Embryonic facial prominence (tissue), 1 donor: ENCODE data around the gene DNAAF1.

Experiments
- DNase-seq: peaks from one replicate; pipeline ENCODE4 v3.0.0-alpha.2; 2016; ENCODE audit errors: extremely low spot score

DNAAF1 gene

DNA sequence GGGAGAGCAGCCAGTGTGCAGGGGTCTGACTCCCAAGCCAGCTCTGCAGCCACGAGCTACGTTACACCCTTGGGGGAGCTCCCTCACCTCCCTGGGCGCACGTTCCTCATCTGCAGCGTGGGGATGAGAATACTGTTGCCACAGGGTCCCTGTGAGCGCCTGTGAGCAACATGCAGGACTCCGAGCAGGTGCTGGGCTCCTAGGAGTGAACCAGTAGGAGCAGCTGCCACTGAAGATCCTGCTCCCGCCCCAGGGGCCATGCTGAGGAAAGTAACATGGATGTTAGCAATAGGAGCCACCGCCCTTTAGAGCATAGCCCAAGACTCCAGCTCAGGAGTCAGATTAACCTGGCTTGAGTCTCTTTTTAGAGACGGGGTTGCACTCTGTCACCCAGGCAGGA is 15.9 kb downstream of the DNAAF1 start:
- DNase-seq, result no peak

DNA sequence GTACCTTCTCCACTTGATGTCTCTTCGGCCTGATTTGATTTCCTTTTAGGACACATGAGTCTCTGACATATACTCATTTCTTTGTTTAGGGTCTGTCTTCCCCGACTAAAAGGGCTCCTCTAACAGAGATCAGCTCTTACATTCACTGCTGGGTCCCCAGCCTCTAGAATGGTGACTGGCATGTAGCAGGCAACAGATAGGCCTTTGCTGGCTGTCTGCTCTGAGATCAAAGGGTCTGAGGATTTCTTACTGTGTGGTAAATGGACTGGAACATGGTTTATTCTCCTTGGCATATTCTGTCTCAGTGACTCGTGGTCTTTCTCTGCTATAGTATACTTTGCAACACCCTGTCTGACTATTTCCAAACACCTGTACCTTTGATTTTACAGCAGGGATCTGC is 16.7 kb downstream of the DNAAF1 start:
- DNase-seq, result no peak

DNA sequence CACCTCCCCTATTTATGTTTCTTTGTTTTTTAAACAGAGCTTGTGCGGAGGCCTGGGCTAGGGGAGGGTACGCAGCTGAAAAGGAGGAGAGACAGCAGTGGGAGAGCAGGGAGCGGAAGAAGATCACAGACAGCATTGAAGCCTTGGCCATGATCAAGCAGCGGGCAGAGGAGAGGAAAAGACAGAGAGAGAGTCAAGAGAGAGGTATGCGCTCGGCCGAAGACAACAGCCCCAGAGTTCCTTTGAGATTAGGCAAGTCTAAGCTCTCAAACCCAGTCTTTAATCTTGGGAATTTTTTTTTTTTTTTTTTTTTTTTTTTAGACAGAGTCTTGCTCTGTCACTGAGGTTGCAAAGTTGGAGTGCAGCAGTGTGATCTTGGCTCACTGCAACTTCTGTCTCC is 20.6 kb downstream of the DNAAF1 start:
- no peak for DNase-seq

DNA sequence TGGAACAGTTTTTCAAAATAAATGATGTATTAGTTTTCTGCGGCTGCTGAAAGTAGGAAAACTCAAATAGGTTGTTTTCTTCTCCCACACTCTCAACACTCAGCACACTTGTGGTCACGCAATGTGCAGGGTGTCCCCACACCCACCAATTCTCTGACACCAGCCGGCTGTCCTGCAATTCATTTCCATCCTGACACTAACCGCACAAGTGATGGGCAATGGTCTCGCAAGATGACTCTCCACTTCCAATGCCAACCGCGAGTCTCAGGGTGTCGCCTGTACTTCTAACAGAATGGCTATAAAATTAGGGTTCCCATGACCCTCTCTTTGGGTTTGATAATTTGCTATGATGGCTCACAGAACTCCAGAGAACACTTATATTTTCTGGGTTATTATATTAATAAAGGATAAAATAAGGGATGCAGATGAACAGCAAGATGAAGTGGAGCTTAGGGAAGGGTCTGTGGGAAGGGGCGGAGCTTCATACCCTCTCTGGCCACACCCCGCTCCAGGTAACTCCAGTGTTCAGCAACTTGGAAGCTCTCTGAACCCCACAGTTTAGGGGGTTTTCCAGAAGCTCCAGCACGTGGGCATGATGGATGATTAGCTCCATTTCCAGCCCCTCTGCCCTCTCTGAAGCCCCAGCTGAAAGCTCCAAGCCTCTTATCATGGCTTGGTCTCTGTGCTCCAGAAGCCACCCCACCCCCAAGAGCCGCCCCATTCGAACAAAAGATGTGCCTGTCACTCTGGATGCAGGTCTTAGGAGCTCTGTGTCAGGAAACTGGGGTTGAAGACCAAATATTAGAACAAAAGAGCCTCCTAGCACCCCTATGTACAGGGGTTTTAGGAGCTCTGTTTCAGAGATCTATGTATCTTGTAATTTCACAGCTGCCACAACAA is 21.9 kb downstream of the DNAAF1 start:
- no peak for DNase-seq

DNA sequence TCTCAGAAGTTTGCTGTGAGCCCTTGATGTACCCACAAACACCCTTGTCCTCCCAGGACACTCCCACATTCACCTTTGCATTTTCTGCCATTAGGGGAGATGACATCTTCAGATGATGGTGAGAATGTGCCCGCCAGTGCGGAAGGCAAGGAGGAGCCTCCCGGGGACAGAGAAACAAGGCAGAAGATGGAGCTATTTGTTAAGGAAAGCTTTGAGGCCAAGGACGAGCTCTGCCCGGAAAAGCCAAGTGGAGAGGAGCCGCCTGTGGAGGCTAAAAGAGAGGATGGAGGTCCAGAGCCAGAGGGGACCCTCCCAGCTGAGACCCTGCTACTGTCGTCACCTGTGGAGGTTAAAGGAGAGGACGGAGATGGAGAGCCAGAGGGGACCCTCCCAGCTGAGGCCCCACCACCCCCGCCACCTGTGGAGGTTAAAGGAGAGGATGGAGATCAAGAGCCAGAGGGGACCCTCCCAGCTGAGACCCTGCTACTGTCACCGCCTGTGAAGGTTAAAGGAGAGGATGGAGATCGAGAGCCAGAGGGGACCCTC is 24.7 kb downstream of the DNAAF1 start:
- no peak for DNase-seq

DNA sequence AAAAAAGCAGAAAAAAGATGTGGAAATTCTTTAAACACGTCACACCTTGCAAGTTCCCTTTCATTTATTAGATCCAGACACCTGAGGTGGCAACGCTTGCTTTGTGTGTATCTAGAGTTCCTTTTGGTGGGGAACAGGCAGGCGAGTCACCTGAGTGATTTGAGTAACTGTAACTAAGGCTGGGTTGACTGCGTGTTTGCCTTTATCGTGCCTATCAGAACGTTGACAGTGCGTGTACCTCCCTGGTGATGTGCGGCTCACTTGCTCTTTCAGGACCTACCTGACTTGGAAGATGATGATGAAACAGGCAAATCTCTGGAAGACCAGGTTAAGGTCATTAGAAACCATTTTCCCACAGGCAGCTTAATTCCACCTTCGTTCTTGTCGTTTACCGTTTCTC is 29.3 kb downstream of the DNAAF1 start:
- no peak for DNase-seq

DNA sequence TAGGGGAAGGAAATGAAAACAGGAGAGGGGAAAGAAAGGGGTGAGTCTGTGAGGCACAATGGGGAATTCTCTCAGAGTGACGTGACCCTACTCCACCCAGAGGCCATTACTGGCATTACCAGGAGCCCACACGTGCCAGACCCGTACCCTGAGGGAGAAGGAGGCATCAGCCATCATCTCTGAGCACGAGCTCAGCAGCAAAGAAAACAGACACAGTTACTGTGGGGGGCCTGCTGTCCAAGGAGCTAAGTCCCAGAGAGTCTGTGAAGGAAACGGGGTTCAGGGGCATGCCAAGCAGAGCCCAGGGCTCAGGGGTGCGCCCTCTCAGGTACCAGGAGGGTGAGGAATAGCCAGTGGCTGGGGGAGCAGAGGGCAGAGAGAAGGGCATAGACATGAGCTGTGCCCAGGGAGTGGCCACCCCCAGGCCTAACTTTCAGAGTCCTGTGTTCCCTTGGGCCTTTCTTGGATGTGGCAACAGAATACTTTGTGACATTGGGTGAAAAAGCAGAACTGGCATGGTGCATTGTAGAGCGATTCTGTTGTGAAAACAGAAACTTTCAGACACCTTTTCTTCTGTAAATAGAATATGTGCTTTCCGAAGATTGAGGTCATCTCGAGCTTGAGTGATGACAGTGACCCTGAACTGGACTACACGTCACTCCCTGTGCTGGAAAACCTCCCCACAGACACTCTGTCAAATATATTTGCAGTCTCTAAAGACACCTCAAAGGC is 30.4 kb downstream of the DNAAF1 start:
- no peak for DNase-seq

DNA sequence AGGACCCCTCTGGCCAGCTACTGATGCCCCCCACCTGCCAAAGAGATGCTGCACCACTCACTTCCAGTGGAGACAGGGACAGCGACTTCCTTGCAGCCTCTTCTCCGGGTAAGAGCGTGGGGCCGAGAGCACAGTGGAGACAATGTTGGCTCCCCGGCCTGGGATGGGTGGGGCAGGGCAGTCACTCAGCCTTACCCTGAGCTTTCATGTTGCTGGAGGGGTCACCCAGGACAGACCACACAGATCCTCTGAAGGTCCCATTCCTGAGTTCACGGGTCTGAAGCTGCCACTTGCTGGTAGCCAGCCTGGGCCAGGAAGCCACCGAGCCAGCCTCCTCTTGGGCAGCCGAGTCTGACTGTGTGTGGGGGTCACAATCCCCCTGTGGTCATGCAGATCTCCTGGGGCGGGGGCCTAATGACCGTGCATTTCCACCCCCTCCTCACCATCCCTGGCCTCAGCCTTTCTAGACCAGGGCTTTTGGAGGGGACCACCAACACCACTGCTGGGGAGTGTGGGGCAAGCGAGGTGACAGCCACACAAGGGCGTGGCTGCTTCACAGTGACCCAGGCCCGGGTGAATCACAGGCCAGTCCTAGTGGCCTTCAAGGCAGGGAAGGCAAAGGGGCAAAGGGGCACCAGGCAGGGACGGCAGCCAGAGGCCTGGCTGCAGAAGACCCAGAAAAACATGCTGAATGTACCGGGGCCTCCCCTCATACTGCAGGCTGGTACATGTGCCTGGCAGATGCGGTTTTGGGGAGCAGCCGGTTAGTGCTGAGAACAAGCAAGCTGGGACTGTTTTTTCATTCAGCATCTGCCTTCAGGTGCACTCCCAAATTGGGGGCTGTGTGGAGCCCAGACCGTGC is 31.3 kb downstream of the DNAAF1 start:
- no peak for DNase-seq

DNA sequence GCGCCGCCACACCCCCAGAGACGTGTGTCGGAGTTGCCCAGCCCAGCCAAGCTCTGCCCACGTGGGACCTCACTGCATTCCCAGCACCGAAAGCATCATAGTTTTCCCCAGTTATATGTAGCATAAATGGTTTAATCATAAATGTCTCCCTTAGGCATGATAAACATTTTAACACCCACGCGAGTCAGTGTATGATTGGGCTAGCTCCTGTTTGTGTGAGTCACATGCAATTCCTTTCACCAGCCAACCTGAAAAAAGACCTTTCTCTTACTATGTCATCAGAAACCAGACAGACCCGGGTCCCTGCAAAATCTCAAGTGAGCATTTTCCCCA is 32.6 kb downstream of the DNAAF1 start:
- no peak for DNase-seq

DNA sequence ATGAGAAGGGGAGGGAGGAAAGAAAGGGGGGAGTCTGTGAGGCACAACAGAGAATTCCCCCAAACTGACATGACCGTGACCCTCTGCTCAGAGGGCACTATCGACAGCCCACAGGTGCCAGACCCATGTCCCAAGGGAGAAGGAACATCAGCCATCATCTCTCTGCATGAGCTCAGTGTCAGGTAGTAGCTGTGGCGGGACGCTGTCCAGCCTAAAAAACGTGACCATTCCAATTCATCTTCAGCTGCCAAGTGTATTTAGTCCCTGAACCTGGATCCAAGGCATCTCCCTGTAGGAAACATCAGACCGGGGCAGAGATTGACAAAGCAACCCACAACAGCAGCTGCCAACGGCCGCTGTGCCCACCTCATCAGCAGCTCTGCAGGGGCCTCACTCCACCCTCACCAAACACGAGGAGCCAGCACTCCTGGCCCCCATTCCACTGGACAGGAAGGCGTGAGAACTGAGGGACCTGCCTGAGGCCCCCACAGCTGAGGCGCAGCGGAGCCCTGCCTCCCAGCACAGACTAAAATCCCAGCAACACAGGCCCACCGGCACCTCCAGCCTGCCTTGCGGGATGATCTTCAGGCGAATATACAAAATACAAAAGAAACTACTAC is 33.1 kb downstream of the DNAAF1 start:
- DNase-seq, result no peak

DNA sequence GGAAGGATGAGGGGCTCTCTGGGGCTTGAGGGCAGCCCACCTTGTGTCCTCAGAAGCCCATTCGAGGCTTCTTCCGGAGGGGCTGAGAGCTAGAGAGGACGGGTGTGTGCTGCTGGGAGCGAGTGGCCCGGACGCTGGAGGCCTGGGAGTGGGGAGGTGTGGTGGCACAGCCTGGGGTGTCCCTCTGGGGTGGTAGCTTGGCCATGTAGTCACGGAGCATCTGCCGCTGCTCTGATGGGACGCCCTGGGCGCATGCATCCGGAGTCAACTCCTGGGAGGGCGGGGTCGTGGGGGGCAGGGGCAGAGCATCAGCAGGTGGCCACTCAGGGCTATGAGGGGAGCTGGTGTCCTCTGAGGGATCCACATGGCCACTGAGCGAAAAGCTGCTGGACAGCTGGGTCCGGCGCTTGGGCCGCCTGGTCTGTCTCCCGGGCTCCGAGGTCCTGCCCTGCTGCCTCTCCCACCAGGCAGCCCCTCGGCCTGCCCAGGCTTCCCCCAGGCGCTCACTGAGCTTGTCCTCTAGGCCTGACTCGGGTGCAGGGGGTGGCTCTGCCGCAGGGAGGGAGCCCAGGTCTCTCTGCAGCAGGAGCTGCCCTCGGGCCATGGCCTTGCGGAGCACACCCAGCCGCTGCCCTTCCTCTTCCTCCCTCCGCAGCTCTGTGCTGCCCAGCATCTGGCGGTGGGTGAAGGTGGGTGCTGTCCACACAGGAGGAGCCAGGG is 33.9 kb downstream of the DNAAF1 start:
- no peak for DNase-seq

DNA sequence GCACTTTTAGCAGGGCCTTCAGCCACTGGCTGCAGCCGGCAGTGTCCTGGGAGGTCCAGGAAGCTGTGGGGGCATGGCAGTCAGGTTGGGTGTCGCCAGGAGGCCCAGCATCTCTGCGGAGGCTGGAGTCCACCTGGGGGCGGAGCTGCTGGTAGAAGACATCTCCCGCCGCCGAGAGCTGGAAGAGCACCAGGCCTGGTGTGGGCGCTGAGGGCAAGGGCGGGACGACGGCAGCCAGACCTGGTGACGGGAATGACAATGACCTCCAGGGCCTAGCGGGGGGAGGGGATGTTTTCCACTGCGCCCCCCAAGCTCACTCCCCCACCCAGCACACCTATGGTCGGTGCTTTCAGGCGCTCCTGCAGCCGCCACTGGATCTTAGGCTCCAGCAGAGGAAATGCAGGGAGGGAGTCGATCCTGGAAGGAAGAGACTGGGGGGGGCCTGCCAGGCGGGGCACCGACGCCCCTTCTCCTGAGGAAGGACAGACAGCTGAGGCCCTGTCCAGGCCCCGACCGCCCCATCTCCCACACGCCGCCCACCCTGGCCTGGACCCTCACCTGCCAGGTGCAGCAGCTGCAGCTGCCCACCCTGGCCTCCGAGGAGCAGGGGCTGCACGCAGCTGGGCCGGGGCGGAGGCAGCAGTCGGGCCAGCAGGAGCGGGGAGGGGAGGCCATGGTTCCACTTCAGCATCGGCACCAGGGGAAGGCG is 34.7 kb downstream of the DNAAF1 start:
- DNase-seq, result no peak

DNA sequence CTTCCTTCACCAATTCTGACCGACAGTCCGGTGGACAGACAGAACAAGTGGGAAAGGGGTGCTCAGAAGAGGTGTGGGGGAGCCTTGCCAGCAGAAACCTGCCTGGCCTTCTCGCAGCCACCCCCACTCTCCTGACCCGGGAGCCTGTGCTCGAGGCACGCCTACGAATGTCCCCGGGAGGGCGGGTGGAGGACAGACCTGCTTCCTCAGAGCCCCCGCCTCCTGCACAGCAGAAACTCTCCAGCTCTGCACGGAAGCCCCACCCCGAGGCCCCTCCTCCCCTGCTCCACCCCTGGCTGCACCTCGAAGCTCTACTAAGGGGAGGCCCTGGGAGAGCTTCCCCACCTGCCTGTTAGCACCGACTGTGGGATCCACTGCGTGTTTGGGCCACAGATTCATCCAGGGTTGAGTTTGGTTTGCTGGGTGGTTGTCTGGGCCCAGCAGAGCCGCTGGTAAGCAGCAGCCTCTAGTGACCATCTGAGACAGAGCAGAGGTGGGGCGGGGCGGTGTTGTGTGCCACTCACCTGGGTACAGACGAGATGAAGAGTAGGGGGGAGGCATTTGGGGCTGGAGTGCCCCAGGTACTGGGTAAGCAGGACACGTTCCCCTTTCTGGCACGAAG is 35.5 kb downstream of the DNAAF1 start:
- no peak for DNase-seq

DNA sequence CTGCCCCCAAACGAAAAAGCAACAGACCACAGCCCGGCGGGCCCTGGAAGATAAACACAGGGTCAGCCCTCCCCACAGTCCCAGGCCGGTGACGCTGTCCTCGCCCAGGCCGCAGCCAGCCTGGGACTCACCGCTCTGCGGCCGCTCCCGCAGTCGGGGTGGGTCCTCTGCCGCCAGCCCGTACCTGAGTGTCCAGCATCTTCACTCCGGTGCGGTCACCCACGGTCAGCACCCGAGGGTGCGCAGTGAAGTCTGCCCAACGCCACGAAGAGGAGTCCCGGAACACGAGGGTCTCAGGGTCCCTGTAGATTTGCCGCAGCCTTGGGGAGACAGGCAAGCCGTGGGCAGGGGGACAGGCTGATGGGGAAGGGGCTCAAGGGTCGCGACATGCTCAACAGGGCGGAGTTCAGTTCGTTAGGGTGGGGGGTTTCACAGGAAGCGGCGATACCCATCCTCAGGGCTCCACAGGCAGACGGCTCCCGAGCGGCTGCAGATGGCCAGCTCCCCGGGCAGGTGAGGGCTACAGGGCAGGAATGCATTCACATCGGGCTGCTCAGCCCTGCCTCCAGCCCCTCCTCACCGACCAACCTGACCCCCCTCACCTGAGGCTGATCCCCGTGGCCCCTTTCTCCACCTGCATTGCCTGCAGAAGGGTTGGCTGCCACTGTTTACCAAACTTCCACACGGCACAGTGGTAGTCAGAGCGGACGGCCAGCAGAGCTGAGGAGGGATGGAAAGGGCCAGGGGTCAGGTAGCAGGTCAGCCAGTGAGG is 36.2 kb downstream of the DNAAF1 start:
- no peak for DNase-seq

DNA sequence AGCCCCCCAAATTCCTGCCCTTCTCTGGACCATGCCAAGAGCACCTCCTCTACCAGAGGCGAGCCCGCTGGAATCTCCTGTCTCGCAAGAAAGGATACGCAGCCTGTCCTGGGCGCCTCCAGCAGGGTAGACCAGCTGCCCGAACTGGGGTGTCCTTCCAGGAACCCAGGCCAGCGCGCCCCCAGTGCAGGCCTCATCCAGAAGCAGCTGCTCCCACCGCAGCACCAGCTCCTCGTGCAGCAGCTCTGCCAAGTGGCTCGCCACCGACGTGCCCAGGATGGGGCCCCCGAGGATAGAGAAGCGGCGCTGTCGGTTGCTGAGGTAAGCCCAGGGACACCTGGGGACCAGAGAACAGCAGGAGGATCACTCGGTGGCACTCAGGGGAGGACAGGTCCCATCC is 37.0 kb downstream of the DNAAF1 start:
- no peak for DNase-seq

DNA sequence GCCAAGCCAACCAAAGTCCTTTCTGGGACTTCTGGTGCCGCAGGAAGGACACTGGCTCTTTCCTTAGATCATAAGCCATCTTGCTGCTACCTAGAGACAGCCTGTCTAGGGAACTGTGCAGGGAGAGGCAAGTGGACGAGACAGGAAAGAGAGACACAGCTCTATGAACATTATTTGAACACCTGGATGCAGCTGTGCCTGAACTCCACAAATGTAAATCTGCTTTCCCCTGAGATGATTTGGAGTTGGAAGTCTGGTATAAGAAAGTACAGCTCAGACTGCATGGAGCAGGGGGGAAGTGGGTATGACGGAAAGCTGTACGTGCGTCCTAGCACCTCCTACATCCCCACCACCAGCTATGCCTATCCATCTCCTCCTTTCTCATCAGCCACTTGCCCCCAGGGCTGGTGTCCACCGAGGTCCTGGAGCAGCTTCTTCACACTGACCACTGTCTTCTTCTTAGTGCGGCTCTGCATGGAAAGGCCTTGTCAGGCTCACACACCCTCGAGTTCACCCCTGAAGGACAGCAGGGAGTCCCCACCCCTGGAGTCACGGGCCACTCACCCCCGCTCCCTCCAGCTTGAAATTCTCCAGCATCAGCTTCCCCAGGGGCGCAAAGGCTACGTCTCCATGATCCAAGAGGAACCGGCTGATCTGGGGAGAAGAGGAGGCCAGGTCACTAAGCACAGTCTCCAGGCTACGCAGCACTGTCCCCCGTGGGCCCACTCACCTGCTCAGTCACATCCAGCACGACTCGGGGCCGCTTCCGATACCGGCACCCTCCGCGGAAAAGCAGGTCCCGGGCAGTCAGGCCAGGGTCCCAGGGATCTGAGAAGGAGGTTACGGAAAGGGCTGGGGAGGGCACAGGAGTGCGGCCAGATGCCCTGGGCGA is 37.8 kb downstream of the DNAAF1 start:
- DNase-seq, result no peak

DNA sequence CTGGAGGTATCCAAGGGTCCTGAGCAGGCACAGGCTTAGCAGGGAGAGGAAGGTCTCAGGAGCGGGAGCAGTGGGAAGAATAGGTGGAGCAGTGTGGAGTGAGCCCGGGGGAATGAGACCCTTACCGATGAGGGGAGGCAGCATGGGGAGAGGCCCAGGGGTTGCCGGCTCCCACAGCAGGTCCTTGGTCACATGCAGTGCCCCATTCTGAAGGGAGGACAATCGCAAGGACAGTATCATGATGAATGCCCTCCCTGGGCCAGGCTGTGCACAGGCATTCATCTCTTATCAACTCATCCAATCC is 38.4 kb downstream of the DNAAF1 start:
- no peak for DNase-seq

DNA sequence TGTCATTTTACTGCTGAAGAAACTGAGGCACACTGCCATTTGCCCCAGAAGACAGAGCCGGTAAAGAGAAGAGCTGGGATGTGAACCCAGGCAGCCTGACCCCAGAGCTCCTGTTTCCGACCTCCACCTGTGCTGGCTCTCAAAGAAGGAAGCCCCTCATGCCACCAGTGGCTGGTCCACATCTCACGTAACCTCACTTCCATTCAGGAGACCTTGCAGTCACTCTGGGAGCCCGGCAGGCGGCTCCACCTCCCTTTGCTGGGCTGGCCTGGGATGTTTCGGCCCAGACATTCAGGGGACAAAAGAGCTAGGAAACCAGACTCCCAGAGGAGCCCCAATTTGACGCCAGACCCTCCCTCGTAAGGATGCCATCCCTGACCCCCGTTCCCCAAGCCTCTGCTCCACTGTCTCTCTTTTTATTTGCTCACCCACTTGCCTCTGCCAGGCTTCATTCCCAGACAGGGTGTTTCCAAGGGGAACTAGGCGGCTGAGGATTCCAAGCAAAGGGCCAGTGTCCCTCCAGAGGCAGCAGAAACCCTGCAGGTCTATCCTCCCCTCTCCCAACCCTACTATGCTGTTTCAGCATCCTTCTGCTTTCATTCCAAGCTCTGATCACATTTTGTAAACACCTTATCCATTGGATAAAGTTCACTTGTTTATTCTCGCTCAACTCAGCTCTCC is 38.9 kb downstream of the DNAAF1 start:
- no peak for DNase-seq
